Erythroblast (primary cell): ENCODE data around the gene TEPSIN.

Experiments used
- GATA1 ChIP-seq: IDR thresholded peaks from 2 replicates; pipeline ENCODE4 v1.6.1; 2011; ENCODE audit warnings: low read depth, mild to moderate bottlenecking, control low read depth, low read length, moderate library complexity
- POLR2A ChIP-seq: IDR thresholded peaks from 2 replicates; pipeline ENCODE4 v1.6.1; 2011; ENCODE audit warnings: mild to moderate bottlenecking, low read length

DNA sequence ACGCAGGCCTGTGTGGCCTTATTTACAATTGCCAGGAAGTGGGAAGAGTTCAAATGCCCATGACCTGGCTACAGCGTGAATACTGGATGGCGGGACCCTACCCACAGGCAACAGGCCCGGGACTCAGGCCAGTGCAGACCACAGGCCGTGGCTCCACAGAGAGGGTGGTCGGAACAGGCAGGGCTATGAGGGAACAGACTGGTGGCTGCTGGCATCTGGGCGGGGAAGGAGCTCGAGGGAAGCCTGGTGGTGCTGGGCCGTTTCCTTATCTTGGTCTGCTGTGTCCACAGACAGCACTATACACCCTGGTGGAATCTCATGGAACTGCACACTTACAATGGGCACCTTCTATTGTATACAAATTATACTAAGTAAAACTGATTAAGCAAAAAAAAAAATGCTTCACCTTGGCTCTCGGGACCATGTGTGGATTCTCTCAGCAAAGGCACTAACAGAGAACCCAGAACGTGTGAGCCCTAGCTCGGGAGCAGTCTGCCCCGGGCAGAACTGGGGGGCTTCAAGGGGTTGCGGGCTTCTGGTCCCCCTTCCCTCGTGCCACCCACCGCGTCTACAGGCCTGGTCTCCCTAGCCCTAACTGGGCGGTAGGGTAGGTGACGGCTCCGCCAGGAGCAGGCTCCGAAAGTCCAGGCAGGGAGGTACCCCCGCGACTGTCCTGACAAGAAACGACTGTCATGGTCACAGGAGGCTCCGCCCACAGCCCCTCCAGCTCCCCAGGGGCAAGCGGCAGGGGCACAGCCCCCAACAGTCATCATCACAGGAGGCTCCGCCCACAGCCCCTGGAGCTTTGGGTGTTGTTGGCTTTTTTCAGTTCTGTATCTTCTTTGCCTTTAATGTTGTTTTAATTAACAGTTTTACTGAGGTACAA is 37.9 kb downstream of the TEPSIN start:
- no peak for TF ChIP-seq POLR2A
- no peak for TF ChIP-seq GATA1
